WERI-Rb-1 (cell line): ENCODE data around the gene C1orf232.

Experiments used
- DNase-seq: peaks from one replicate; pipeline ENCODE4 v3.0.0-alpha.2; 2020
- H3K27ac ChIP-seq: fragments of 250-450 bp; sonication (Bioruptor Pico); 2 replicates; pipeline ENCODE4 v1.5.1; 2020; ENCODE audit warnings: mild to moderate bottlenecking, moderate library complexity
- H3K27me3 ChIP-seq: fragments of 250-450 bp; sonication (Bioruptor Pico); 2 replicates; pipeline ENCODE4 v1.5.1; 2021; ENCODE audit warnings: mild to moderate bottlenecking, low read depth, moderate library complexity; ENCODE audit not compliant: insufficient read depth, severe bottlenecking
- H3K36me3 ChIP-seq: fragments of 250-450 bp; sonication (Bioruptor Pico); 2 replicates; pipeline ENCODE4 v1.5.1; 2020; ENCODE audit warnings: mild to moderate bottlenecking, moderate library complexity
- H3K4me3 ChIP-seq: 2 replicates; pipeline ENCODE4 v1.5.1; 2011; ENCODE audit warnings: low read depth, mild to moderate bottlenecking, control low read depth, low read length
- H3K9me3 ChIP-seq: fragments of 250-450 bp; sonication (Bioruptor Pico); 2 replicates; pipeline ENCODE4 v1.5.1; 2021; ENCODE audit warnings: mild to moderate bottlenecking, moderate library complexity; ENCODE audit not compliant: severe bottlenecking
- TF ChIP-seq, protein P1 (sequence below): IDR thresholded peaks from 2 replicates; pipeline ENCODE4 v1.5.1; 2011; ENCODE audit warnings: low read depth, mild to moderate bottlenecking, control low read depth, inconsistent platforms, low read length

Gene C1orf232

DNA sequence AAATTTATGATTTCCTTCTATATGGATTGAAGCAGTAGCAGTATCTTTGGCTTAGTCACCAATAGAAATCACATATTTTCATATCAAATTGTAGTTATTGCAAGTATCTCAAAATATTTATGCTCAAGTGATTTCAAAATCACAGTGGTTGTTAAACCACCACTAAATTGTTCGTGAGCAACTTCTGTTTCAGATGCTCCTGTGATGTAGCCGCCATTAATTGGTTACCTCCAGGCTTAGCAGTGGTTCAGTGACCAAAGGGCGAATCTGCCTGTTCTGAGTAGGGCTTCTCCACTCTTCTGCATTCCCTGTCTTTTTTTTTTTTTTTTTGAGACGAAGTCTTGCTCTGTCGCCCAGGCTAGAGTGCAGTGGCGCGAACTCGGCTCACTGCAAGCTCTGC lies 6.6 kb upstream of the C1orf232 start:
- no peak overlapping the region for H3K4me3 ChIP-seq
- H3K27me3 ChIP-seq: no peaks in the 10 kb centered on the region
- peaks cover 3% of the 10 kb centered on the region; the same call in 1 of the 2 replicates for H3K36me3 ChIP-seq
- H3K27ac ChIP-seq: no peak overlapping the region
- no peak for DNase-seq
- TF ChIP-seq, protein P1, sequence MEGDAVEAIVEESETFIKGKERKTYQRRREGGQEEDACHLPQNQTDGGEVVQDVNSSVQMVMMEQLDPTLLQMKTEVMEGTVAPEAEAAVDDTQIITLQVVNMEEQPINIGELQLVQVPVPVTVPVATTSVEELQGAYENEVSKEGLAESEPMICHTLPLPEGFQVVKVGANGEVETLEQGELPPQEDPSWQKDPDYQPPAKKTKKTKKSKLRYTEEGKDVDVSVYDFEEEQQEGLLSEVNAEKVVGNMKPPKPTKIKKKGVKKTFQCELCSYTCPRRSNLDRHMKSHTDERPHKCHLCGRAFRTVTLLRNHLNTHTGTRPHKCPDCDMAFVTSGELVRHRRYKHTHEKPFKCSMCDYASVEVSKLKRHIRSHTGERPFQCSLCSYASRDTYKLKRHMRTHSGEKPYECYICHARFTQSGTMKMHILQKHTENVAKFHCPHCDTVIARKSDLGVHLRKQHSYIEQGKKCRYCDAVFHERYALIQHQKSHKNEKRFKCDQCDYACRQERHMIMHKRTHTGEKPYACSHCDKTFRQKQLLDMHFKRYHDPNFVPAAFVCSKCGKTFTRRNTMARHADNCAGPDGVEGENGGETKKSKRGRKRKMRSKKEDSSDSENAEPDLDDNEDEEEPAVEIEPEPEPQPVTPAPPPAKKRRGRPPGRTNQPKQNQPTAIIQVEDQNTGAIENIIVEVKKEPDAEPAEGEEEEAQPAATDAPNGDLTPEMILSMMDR: no peak
- H3K9me3 ChIP-seq: no peaks in the 10 kb centered on the region

DNA sequence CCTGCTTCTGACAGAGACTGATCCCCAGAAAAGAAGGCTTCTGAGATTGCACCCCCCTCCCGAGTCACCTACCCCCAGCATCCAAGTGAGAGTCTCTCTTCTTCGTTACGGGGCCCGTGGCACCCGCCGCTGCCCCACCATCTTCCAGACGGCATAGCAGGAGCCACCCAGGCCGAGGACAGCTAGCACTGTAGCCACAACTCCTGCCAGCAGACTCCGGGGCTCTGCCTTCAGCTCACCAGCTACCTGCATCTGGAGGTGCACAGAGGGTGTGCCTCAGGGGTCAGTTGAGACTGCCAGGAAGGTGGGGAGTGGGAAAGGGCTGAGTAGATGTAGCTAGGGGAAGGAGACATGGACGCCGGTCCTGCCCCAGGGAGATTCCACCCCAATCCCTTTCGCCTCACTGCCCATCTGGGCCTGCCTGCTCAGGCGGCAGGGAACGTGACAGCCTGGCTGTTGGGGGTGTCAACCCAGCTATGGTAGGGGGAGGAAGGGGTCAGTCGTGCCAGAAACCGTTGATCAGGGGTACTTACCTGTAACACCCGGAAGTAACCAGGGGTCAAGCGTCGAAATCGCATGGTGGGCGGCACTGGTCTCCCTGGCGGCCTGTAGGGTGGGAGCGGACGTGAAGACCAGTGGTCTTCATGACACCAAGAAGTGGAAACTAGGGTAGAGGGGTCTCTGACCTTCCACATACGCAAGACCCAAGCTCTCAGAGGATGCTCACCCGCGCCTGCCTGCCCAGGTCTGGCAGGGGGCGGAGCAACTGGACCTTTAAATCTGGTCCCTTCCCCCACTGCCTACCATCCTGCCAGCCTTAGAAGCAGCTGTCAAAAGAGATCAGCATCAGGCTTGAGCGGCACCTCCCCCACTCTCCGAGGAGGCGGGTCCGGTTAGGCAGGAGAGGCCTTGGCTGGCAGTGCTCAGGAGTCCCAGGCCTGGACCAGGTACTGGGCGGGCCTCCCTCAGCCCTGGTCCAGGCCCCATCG lies 2.6 kb upstream of the C1orf232 start, which contains the start of gene ZNF593OS:
TSS of gene ZNF593OS (minus strand) at position 749 of the 989 bp plus-strand sequence. CDS start at position 578, 171 bp downstream.
- no peaks in the 10 kb centered on the region for H3K9me3 ChIP-seq
- DNase-seq: peak; percentile 91
- H3K27me3 ChIP-seq: no peaks in the 10 kb centered on the region
- TF ChIP-seq, protein P1: no peak
- no peak within 1 kb of the TSS for H3K27ac ChIP-seq
- H3K36me3 ChIP-seq: peaks cover 3% of the 10 kb centered on the region; the same call in 1 of the 2 replicates
- no peak within 1 kb of the TSS for H3K4me3 ChIP-seq

DNA sequence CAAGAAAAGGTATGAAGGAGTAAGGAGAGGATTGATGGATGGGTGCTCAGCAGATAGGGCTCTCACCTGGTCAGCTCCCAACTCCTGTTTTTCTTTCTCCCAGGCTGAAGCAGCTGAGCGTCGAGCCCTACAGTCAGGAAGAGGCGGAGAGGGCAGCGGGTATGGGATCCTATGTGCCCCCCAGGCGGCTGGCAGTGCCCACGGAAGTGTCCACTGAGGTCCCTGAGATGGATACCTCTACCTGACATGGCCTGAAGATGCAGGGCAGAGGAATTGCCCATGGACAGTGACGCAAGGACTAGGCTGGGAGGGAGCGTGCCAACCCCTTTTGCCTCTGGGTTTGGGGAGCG lies 1.7 kb upstream of the C1orf232 start:
- TF ChIP-seq, protein P1: no peak
- H3K4me3 ChIP-seq: peak overlapping the region; percentile 62
- H3K9me3 ChIP-seq: no peaks in the 10 kb centered on the region
- 0 out of 2 replicates have a peak overlapping the region, but pooled peaks have one; percentile 54 for H3K27ac ChIP-seq
- no peak for DNase-seq
- peaks cover 3% of the 10 kb centered on the region; the same call in 1 of the 2 replicates for H3K36me3 ChIP-seq
- H3K27me3 ChIP-seq: no peaks in the 10 kb centered on the region

DNA sequence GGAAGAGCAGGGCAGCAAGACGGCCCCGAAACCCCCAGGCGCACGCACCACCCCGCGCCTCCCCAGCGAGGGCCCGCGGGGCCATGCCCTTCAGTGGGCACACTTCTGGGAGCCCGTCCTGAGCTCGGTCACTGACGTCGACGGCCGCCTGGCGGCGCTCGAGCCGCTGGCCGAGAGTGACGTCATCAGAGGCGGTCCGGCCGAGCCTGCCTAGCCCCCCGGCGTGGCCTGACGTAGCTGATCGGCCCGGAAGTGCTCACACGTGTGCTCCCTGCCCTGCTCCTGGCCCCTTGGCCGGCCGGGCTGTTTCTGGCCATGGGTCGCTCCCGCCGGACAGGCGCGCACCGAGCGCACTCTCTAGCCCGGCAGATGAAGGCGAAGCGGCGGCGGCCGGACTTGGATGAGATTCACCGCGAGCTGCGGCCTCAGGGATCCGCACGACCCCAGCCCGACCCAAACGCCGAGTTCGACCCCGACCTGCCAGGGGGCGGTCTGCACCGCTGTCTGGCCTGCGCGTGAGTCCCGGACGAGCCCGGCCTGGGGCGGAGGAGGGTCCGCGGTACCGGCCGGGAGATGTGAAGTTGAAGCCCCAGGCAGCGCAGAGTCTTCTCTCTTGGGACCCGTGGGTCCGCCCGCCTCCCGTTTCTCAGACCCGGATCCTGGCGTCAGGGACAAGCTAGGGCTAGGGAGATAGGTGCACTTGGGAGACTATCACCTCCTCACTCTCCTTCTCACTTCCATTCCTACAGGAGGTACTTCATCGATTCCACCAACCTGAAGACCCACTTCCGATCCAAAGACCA lies 1.1 kb upstream of the C1orf232 start, which contains the start of gene ZNF593:
TSS of gene ZNF593 (plus strand) at position 240 of the 803 bp plus-strand sequence. CDS start at position 316, 76 bp downstream.
- Histone ChIP-seq H3K4me3 (peak within 1 kb of the TSS; percentile 62), H3K9me3 (no peaks in the 10 kb centered on the region), H3K27me3 (no peaks in the 10 kb centered on the region), H3K27ac (peak within 1 kb of the TSS; percentile 54; the same call in 1 of the 2 replicates), H3K36me3 (peaks cover 3% of the 10 kb centered on the region; the same call in 1 of the 2 replicates)
- TF ChIP-seq, protein P1: peak; percentile 98
- DNase-seq: peak; percentile 91

DNA sequence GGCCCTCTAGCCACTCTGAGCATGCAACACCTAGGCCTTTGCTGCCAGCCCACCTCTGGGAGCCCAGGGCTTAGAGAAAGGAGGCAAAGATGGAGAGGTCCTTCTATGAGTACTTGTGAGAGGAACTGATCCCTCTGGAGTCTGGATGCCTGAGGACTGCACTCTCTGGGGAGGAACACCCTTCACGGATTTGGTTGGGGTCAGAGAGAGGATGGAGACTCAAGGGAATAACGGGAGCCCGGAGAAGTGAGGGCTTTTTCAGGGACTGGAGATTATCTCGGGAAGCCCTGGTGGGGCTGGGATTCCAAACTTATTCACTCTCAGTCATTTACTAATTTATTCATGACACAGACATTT lies 413 bp upstream of the C1orf232 start:
- no peaks in the 10 kb centered on the region for H3K27me3 ChIP-seq
- H3K27ac ChIP-seq: no peak overlapping the region
- no peak for DNase-seq
- TF ChIP-seq, protein P1: no peak
- H3K4me3 ChIP-seq: no peak overlapping the region
- H3K36me3 ChIP-seq: peaks cover 3% of the 10 kb centered on the region; the same call in 1 of the 2 replicates
- no peaks in the 10 kb centered on the region for H3K9me3 ChIP-seq
